Keratinocyte (primary cell): ENCODE results near the gene LLGL1. TPM values are rescaled to one million over a fixed set of nuclear protein-coding genes. Genes with fewer than 3 reads are reported as not detected.

Experiments
- DNase-seq: peaks from one replicate; pipeline ENCODE4 v3.0.0-alpha.2; 2011; ENCODE audit warnings: low read depth, missing footprints, low spot score
- FAIRE-seq: peaks from 2 replicates; lab custom pipeline; 2011; peaks lifted over from hg19 to GRCh38; lab: Jason Lieb, UNC
- H2AFZ ChIP-seq: 2 replicates; pipeline ENCODE4 v1.6.0; 2012; ENCODE audit warnings: low read length, control low read depth, inconsistent platforms; ENCODE audit not compliant: control insufficient read depth
- H3K27ac ChIP-seq: 2 replicates; pipeline ENCODE4 v1.5.1; 2011; ENCODE audit warnings: low read length; ENCODE audit not compliant: control insufficient read depth, insufficient read depth
- H3K27me3 ChIP-seq: 3 replicates; pipeline ENCODE4 v1.6.0; 2011; ENCODE audit warnings: low read length; ENCODE audit not compliant: control insufficient read depth, insufficient read depth; ENCODE audit errors: extremely low read depth
- H3K36me3 ChIP-seq, 2 experiments: 2 replicates in 1 of 2; 3 replicates in 1 of 2; pipeline ENCODE4 v1.5.1; 2011; ENCODE audit warnings: low read length in 2 of 2, mild to moderate bottlenecking in 1 of 2; ENCODE audit not compliant: control insufficient read depth in 2 of 2, insufficient read depth in 2 of 2; ENCODE audit errors: extremely low read depth in 1 of 2
- H3K4me1 ChIP-seq: 3 replicates; pipeline ENCODE4 v1.5.1; 2011; ENCODE audit warnings: low read length; ENCODE audit not compliant: control insufficient read depth, insufficient read depth; ENCODE audit errors: extremely low read depth
- H3K4me2 ChIP-seq: 3 replicates; pipeline ENCODE4 v1.6.0; 2011; ENCODE audit warnings: low read depth, low read length; ENCODE audit not compliant: control insufficient read depth, insufficient read depth; ENCODE audit errors: extremely low read depth
- H3K4me3 ChIP-seq, 3 experiments: fragments of 200-600 bp in 1 of 3; sonication (generic) in 1 of 3; 2 replicates in 2 of 3; 3 replicates in 1 of 3; pipeline ENCODE4 v1.5.1; 2011 to 2016; ENCODE audit warnings: low read length in 3 of 3, mild to moderate bottlenecking in 3 of 3, control low read depth in 2 of 3, inconsistent platforms in 1 of 3, low read depth in 1 of 3, mixed read lengths in 1 of 3, mixed run types in 1 of 3, moderate library complexity in 1 of 3; ENCODE audit not compliant: control insufficient read depth in 2 of 3, insufficient read depth in 2 of 3; ENCODE audit errors: extremely low read depth in 1 of 3
- H3K79me2 ChIP-seq: 2 replicates; pipeline ENCODE4 v1.6.0; 2012; ENCODE audit warnings: low read length; ENCODE audit not compliant: control insufficient read depth, insufficient read depth
- H3K9ac ChIP-seq: 3 replicates; pipeline ENCODE4 v1.6.0; 2011; ENCODE audit warnings: low read length; ENCODE audit not compliant: control insufficient read depth, insufficient read depth; ENCODE audit errors: extremely low read depth
- H3K9me1 ChIP-seq: 3 replicates; pipeline ENCODE4 v1.6.0; 2011; ENCODE audit warnings: low read length; ENCODE audit not compliant: control insufficient read depth, insufficient read depth; ENCODE audit errors: extremely low read depth
- H3K9me3 ChIP-seq: 2 replicates; pipeline ENCODE4 v1.5.1; 2012; ENCODE audit warnings: low read depth, low read length; ENCODE audit not compliant: control insufficient read depth
- H4K20me1 ChIP-seq: 3 replicates; pipeline ENCODE4 v1.6.0; 2011; ENCODE audit warnings: low read length; ENCODE audit not compliant: control insufficient read depth, insufficient read depth; ENCODE audit errors: extremely low read depth
- EZH2 ChIP-seq: IDR thresholded peaks from one replicate; pipeline ENCODE4 v1.6.1; 2012; ENCODE audit warnings: inconsistent platforms, mild to moderate bottlenecking, low read length, moderate library complexity
- dilution Hi-C: fragments of 300-500 bp; cut with MboI; formaldehyde crosslinking; loops from one replicate; pipeline ENCODE4 v1.7.0; 2020; ENCODE audit warnings: low sequenced_read_pairs; ENCODE audit not compliant: extremely low pct_ligation_motif_present
- polyA plus RNA-seq, 5 experiments: library from polyadenylated mRNA; depleted of rRNA in 3 of 5; stranded (reverse) in 3 of 5; stranded (forward) in 1 of 5; unstranded in 1 of 5; fragments of >200 nt; gene quantifications; 1 replicate in 1 of 5; 2 replicates in 3 of 5; 3 replicates in 1 of 5; pipeline versions ENCODE4 v1.2.1 to v1.2.3, GENCODE V29; 2011 to 2012; ENCODE audit warnings: missing spikeins in 2 of 5, low read depth in 1 of 5, low replicate concordance in 1 of 5
- TF ChIP-seq, protein P1 (sequence below), 3 experiments: IDR thresholded peaks in 1 of 3; conservative IDR thresholded peaks in 1 of 3; optimal IDR thresholded peaks in 1 of 3; 2 replicates in 2 of 3; 3 replicates in 1 of 3; pipeline versions ENCODE3 to v1.5.1; 2011; ENCODE audit warnings: low read length in 3 of 3, mild to moderate bottlenecking in 3 of 3, moderate library complexity in 2 of 3, control low read depth in 1 of 3, inconsistent platforms in 1 of 3; ENCODE audit not compliant: insufficient read depth in 2 of 3; ENCODE audit errors: extremely low read depth in 1 of 3

LLGL1 gene
- polyA plus RNA-seq, 1 donor (not counting 4 experiments of a cell fraction or from before 2014, with no cell fraction given) = 13.8 TPM

DNA sequence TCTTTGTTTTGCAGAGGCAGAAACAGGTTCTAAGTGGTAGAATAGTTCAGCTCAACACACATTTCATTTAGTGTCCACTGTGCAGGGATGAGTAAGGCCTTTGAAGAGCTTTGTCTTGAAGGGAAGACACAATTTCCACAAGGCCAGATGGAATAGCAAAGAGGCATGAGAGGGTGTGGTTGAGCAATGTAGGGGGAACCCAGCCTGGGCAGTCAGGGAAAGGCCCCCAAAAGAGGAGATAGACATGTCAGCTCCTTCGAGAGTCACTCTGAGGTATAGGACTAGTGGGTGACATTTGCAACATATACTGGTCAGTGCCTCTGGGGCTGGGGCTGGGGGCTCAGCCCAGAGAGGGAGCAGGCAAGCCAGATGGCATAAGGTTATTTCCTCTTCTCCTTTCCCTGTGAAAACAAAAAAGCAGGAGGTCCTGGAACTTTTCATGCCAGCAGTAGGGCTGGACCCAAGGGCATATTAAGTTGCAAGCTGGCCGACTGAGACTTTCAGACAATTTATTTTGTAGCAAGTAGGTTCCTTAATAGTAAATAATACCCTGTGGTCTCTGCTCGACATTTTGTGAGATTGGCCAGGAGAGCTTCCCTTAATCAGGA, 34.7 kb upstream of the LLGL1 start:
- DNase-seq = no peak
- peaks cover 36% of the 10 kb centered on the region for H3K4me1 ChIP-seq

GRCh38 chr17:18191236-18191667, 34.2 kb upstream of the LLGL1 start:
- Histone ChIP-seq H3K4me3 (no peak overlapping the region), H4K20me1 (peaks cover 21% of the 10 kb centered on the region)
- no peak for FAIRE-seq

More for the DNA sequence above, 34.7 kb upstream of the LLGL1 start:
- TF ChIP-seq, protein P1, sequence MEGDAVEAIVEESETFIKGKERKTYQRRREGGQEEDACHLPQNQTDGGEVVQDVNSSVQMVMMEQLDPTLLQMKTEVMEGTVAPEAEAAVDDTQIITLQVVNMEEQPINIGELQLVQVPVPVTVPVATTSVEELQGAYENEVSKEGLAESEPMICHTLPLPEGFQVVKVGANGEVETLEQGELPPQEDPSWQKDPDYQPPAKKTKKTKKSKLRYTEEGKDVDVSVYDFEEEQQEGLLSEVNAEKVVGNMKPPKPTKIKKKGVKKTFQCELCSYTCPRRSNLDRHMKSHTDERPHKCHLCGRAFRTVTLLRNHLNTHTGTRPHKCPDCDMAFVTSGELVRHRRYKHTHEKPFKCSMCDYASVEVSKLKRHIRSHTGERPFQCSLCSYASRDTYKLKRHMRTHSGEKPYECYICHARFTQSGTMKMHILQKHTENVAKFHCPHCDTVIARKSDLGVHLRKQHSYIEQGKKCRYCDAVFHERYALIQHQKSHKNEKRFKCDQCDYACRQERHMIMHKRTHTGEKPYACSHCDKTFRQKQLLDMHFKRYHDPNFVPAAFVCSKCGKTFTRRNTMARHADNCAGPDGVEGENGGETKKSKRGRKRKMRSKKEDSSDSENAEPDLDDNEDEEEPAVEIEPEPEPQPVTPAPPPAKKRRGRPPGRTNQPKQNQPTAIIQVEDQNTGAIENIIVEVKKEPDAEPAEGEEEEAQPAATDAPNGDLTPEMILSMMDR (optimal IDR thresholded peaks at IDR 0.05 in 1 of 3, IDR thresholded peaks at IDR 0.05 in 1 of 3, conservative IDR thresholded peaks at IDR 0.05 in 1 of 3; ENCODE audit: extremely low read depth in 1 of 3, insufficient read depth in 2 of 3, low read length in 3 of 3) = no peak
- no peak for TF ChIP-seq EZH2
- Histone ChIP-seq H3K4me3 (no peak overlapping the region), H3K79me2 (peaks cover 84% of the 10 kb centered on the region), H3K4me2 (no peak overlapping the region), H3K27me3 (no peaks in the 10 kb centered on the region), H3K9me1 (peaks cover 4% of the 10 kb centered on the region), H3K9me3 (no peaks in the 10 kb centered on the region), H3K9ac (no peak overlapping the region), H4K20me1 (peaks cover 26% of the 10 kb centered on the region), H3K27ac (no peak overlapping the region), H2AFZ (no peak overlapping the region), H3K36me3 (peaks cover 12 to 20% of the 10 kb centered on the region in 2 experiments)
- dilution Hi-C loops = no loop called here
- FAIRE-seq = no peak

More at GRCh38 chr17:18191236-18191667, 34.2 kb upstream of the LLGL1 start:
- dilution Hi-C loops = no loop called here
- Histone ChIP-seq H3K79me2 (peaks cover 82% of the 10 kb centered on the region), H3K9me1 (peaks cover 4% of the 10 kb centered on the region), H3K27ac (no peak overlapping the region), H2AFZ (no peak overlapping the region), H3K36me3 (peaks cover 12 to 17% of the 10 kb centered on the region in 2 experiments), H3K4me2 (no peak overlapping the region), H3K4me1 (peaks cover 31% of the 10 kb centered on the region), H3K27me3 (no peaks in the 10 kb centered on the region), H3K9me3 (no peaks in the 10 kb centered on the region), H3K9ac (no peak overlapping the region)
- no peak for TF ChIP-seq EZH2
- TF ChIP-seq, protein P1 (optimal IDR thresholded peaks at IDR 0.05 in 1 of 3, IDR thresholded peaks at IDR 0.05 in 1 of 3, conservative IDR thresholded peaks at IDR 0.05 in 1 of 3; ENCODE audit: extremely low read depth in 1 of 3, insufficient read depth in 2 of 3, low read length in 3 of 3) = no peak
- DNase-seq = no peak
